ENCODE data around the gene THAP12.

THAP12 gene

DNA sequence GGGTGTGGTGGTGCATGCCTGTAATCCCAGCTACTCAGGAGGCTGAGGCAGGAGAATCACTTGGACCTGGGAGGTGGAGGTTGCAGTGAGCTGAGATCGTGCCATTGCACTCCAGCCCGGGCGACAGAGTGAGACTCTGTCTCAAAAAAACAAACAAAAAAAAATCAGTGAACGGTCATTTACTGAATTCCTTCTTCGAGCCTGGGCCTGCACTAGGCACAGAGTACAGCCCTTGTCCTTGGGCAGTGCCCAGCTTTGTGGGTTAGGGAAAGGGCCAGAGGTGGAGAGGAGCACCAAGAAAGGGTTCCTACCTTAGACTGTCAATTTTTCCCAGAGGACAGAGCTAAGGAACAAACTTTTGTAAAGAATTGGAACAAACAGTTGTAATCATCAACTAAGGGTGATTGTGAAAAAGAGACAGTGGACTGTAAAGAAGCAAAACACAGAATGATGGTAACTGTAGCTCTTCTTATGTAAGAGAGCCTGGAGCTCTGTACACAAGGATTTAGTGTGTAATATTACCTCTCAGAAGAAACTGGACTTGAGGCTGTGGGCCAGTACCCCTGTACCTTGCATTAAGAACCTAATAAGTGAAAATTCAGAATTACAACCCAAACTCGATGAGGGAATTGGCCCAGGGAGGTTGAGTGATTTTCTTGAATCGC is 11.0 kb upstream of the THAP12 start:
- H3K4me3 ChIP-seq (ENCODE audit: severe bottlenecking), result no peak overlapping the region
- TF ChIP-seq, protein P1, sequence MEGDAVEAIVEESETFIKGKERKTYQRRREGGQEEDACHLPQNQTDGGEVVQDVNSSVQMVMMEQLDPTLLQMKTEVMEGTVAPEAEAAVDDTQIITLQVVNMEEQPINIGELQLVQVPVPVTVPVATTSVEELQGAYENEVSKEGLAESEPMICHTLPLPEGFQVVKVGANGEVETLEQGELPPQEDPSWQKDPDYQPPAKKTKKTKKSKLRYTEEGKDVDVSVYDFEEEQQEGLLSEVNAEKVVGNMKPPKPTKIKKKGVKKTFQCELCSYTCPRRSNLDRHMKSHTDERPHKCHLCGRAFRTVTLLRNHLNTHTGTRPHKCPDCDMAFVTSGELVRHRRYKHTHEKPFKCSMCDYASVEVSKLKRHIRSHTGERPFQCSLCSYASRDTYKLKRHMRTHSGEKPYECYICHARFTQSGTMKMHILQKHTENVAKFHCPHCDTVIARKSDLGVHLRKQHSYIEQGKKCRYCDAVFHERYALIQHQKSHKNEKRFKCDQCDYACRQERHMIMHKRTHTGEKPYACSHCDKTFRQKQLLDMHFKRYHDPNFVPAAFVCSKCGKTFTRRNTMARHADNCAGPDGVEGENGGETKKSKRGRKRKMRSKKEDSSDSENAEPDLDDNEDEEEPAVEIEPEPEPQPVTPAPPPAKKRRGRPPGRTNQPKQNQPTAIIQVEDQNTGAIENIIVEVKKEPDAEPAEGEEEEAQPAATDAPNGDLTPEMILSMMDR (IDR thresholded peaks at IDR 0.05; ENCODE audit: poor library complexity, severe bottlenecking), result no peak
- no peaks in the 10 kb centered on the region for H3K4me1 ChIP-seq (ENCODE audit: insufficient read depth, poor library complexity, severe bottlenecking)
- H3K36me3 ChIP-seq (ENCODE audit: low read depth), result no peaks in the 10 kb centered on the region
- H3K9me3 ChIP-seq (ENCODE audit: severe bottlenecking), result no peaks in the 10 kb centered on the region
- DNase-seq (ENCODE audit: low spot score) (no peak), ATAC-seq (ENCODE audit: low read depth) (no peak)
- H3K27ac ChIP-seq (ENCODE audit: poor library complexity, severe bottlenecking), result no peak overlapping the region
- H3K27me3 ChIP-seq (ENCODE audit: insufficient read depth, poor library complexity, severe bottlenecking), result no peaks in the 10 kb centered on the region

DNA sequence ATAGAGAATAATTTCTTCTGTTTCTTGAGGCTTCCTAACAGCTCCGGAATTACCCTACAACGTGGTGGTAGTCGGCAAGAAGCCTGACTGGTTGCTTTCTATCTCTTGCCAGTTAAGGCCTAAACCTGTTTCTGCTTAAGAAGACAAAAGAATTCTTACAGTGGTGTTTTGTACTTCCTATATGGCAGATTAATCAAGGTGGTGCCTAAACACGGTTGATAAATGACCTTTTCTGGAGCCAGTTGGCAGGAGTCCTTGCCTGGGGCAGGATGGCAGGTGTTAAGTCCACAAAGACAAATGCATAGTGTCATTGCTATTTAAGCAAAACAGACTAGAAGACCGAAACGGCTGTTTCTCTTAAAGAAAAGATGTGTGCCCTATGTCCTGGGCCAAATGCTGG is 10.1 kb upstream of the THAP12 start:
- Histone ChIP-seq H3K4me1 (ENCODE audit: insufficient read depth, poor library complexity, severe bottlenecking) (no peaks in the 10 kb centered on the region), H3K9me3 (ENCODE audit: severe bottlenecking) (no peaks in the 10 kb centered on the region), H3K27ac (ENCODE audit: poor library complexity, severe bottlenecking) (no peak overlapping the region), H3K36me3 (ENCODE audit: low read depth) (no peaks in the 10 kb centered on the region), H3K27me3 (ENCODE audit: insufficient read depth, poor library complexity, severe bottlenecking) (no peaks in the 10 kb centered on the region), H3K4me3 (ENCODE audit: severe bottlenecking) (no peak overlapping the region)
- TF ChIP-seq, protein P1 (IDR thresholded peaks at IDR 0.05; ENCODE audit: poor library complexity, severe bottlenecking), result no peak
- ATAC-seq (ENCODE audit: low read depth) (no peak), DNase-seq (ENCODE audit: low spot score) (no peak)

DNA sequence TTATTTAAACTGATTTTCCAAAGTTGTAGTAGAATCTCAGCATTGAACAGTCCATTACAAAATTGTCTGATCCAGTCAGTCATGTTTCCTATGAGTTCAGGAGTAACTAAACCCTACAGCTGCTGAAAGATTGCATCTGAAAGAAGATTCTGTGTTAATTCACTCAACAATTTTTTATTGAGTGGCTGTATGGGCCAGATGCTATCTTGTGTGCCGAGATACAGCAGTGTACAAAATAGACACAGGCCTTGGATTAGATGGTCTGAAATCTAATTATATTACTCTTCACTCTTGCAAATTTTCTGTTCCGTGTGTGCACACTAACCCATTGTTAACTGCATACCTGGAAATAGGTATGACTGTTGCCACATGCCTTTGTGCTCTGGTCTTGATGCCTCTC is 7.5 kb upstream of the THAP12 start:
- DNase-seq (ENCODE audit: low spot score) (no peak), ATAC-seq (ENCODE audit: low read depth) (no peak)
- Histone ChIP-seq H3K4me3 (ENCODE audit: severe bottlenecking) (no peak overlapping the region), H3K36me3 (ENCODE audit: low read depth) (no peaks in the 10 kb centered on the region), H3K4me1 (ENCODE audit: insufficient read depth, poor library complexity, severe bottlenecking) (no peaks in the 10 kb centered on the region), H3K27me3 (ENCODE audit: insufficient read depth, poor library complexity, severe bottlenecking) (no peaks in the 10 kb centered on the region), H3K9me3 (ENCODE audit: severe bottlenecking) (no peaks in the 10 kb centered on the region), H3K27ac (ENCODE audit: poor library complexity, severe bottlenecking) (no peak overlapping the region)
- TF ChIP-seq, protein P1 (IDR thresholded peaks at IDR 0.05; ENCODE audit: poor library complexity, severe bottlenecking), result no peak

DNA sequence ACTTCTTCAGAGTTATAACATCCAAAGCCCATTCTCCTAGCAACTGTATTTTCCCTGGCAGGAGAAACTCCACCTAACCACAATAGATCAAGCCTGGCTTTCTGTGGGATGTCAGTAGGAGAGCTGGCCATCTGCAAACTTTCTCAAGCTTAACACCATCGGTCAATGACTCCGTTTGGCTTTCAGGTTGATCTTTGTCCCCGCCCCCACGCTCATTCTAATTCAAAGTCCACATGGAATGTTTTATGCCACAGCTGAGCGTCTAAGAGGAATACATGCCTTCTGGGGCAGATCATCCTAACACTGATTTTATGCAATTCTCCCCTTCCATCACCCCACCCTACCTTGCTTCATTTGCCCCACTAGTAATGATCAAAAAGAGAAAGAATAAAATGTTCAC is 5.0 kb upstream of the THAP12 start:
- Histone ChIP-seq H3K36me3 (ENCODE audit: low read depth) (no peaks in the 10 kb centered on the region), H3K9me3 (ENCODE audit: severe bottlenecking) (no peaks in the 10 kb centered on the region), H3K4me3 (ENCODE audit: severe bottlenecking) (no peak overlapping the region), H3K27ac (ENCODE audit: poor library complexity, severe bottlenecking) (no peak overlapping the region), H3K27me3 (ENCODE audit: insufficient read depth, poor library complexity, severe bottlenecking) (no peaks in the 10 kb centered on the region), H3K4me1 (ENCODE audit: insufficient read depth, poor library complexity, severe bottlenecking) (no peaks in the 10 kb centered on the region)
- DNase-seq (ENCODE audit: low spot score) (no peak), ATAC-seq (ENCODE audit: low read depth) (no peak)
- TF ChIP-seq, protein P1 (IDR thresholded peaks at IDR 0.05; ENCODE audit: poor library complexity, severe bottlenecking), result no peak

DNA sequence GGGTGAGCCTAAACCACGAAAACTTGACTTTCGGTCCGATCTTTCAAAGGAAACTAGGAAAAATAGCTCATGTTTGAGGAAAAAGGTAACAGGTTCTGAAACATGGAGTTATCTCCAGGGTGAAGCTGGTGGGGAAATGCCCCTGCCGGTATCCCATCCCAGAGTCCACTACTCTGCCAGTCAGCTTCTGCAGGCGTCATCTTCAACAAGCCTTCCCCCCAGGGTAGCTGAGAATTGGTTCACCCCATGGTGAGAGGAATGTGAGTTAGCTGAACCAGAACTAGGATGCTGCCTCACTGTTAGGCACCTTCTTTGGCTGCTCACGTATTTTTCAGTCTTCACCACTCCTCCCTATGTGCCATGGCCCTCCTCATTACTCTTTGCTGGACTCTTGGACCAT is 1.3 kb upstream of the THAP12 start:
- no peaks in the 10 kb centered on the region for H3K36me3 ChIP-seq (ENCODE audit: low read depth)
- TF ChIP-seq, protein P1 (IDR thresholded peaks at IDR 0.05; ENCODE audit: poor library complexity, severe bottlenecking), result no peak
- ATAC-seq (ENCODE audit: low read depth) (no peak), DNase-seq (ENCODE audit: low spot score) (no peak)
- no peaks in the 10 kb centered on the region for H3K9me3 ChIP-seq (ENCODE audit: severe bottlenecking)
- no peak overlapping the region for H3K27ac ChIP-seq (ENCODE audit: poor library complexity, severe bottlenecking)
- no peak overlapping the region for H3K4me3 ChIP-seq (ENCODE audit: severe bottlenecking)
- no peaks in the 10 kb centered on the region for H3K27me3 ChIP-seq (ENCODE audit: insufficient read depth, poor library complexity, severe bottlenecking)
- H3K4me1 ChIP-seq (ENCODE audit: insufficient read depth, poor library complexity, severe bottlenecking), result peaks cover 8% of the 10 kb centered on the region
